A549 (cell line): ENCODE data around the gene SASH1. TPM values are rescaled to one million over a fixed set of nuclear protein-coding genes. Genes with fewer than 3 reads are reported as not detected.

ENCODE experiments used
- ATAC-seq, 2 experiments: fragments of 200-7000 bp in 1 of 2; fragments of >200 bp in 1 of 2; cut with Nextera tagmentation in 1 of 2; cut with Tn5 transposase in 1 of 2; 3 replicates each; pipeline versions ENCODE4 v1.8.0 to v1.9.1; 2018 to 2020; ENCODE audit warnings: mild to moderate bottlenecking in 1 of 2, moderate library complexity in 1 of 2
- CTCF ChIA-PET: fragments of 300-600 bp; sonication (Branson Sonifier 250); formaldehyde crosslinking; extraction: SDS; loops from one replicate; lab custom pipeline; 2021; ENCODE audit warnings: antibody characterized with exemption, inconsistent platforms; lab: Yijun Ruan, JAX
- POLR2A ChIA-PET: fragments of 350-600 bp; formaldehyde crosslinking; extraction: SDS; loops from one replicate; lab custom pipeline; 2021; ENCODE audit warnings: antibody characterized with exemption, inconsistent platforms; lab: Yijun Ruan, JAX
- DNase-seq, 2 experiments: peaks; one replicate each; pipeline versions ENCODE4 v3.0.0 to v3.0.0-alpha.2; 2011 to 2016; ENCODE audit warnings: low read depth in 1 of 2, low spot score in 1 of 2
- FAIRE-seq: peaks from 2 replicates; lab custom pipeline; 2011; peaks lifted over from hg19 to GRCh38; lab: Jason Lieb, UNC
- H3K27ac ChIP-seq, 2 experiments: fragments of >200 bp; sonication (Bioruptor Twin); formaldehyde crosslinking; 3 replicates each; pipeline ENCODE4 v1.5.1; 2016 to 2017
- H3K4me1 ChIP-seq: fragments of >200 bp; sonication (Bioruptor Twin); formaldehyde crosslinking; 3 replicates; pipeline ENCODE4 v1.6.1; 2016
- H3K4me2 ChIP-seq: fragments of >200 bp; sonication (Bioruptor Twin); formaldehyde crosslinking; 3 replicates; pipeline ENCODE4 v1.6.1; 2016
- H3K4me3 ChIP-seq: fragments of >200 bp; sonication (Bioruptor Twin); formaldehyde crosslinking; 3 replicates; pipeline ENCODE4 v1.5.1; 2016
- H3K9me3 ChIP-seq: fragments of >200 bp; sonication (Bioruptor Twin); formaldehyde crosslinking; 3 replicates; pipeline ENCODE4 v1.6.1; 2016
- CBX8 ChIP-seq: fragments of 200-600 bp; sonication (generic); IDR thresholded peaks from 2 replicates; pipeline ENCODE4 v1.6.1; 2016
- CHD2 ChIP-seq: fragments of 150-350 bp; IDR thresholded peaks from 2 replicates; pipeline ENCODE4 v1.6.1; 2014; ENCODE audit warnings: low read length; ENCODE audit not compliant: partially characterized antibody
- FOSB ChIP-seq: fragments of 250-450 bp; sonication (Bioruptor Pico); IDR thresholded peaks from 2 replicates; pipeline ENCODE4 v1.5.0; 2020; ENCODE audit warnings: mild to moderate bottlenecking, moderate library complexity
- FOSL2 ChIP-seq, 2 experiments: fragments of 450-650 bp in 1 of 2; fragments of >200 bp in 1 of 2; sonication (Bioruptor Twin) in 1 of 2; formaldehyde crosslinking; IDR thresholded peaks; 2 replicates each; pipeline versions ENCODE4 v1.5.0 to v1.6.1; 2016 to 2020; ENCODE audit warnings: mild to moderate bottlenecking in 1 of 2, moderate library complexity in 1 of 2
- FOXS1 ChIP-seq: fragments of 250-450 bp; sonication (Bioruptor Pico); IDR thresholded peaks from 2 replicates; pipeline ENCODE4 v1.5.0; 2020; ENCODE audit warnings: mild to moderate bottlenecking, moderate library complexity
- HOXA7 ChIP-seq: fragments of 250-450 bp; sonication (Bioruptor Pico); IDR thresholded peaks from 2 replicates; pipeline ENCODE4 v1.5.0; 2020; ENCODE audit warnings: mild to moderate bottlenecking, moderate library complexity
- MYC ChIP-seq: IDR thresholded peaks from 2 replicates; pipeline ENCODE4 v1.6.1; 2012; ENCODE audit warnings: mild to moderate bottlenecking, inconsistent platforms, low read length, improper control_type of control experiment, borderline replicate concordance
- PHF8 ChIP-seq: fragments of 200-600 bp; sonication (generic); IDR thresholded peaks from 2 replicates; pipeline ENCODE4 v1.6.1; 2016; ENCODE audit warnings: low read depth, mild to moderate bottlenecking, antibody characterized with exemption, moderate library complexity, borderline replicate concordance
- POLR2A ChIP-seq: IDR thresholded peaks from 2 replicates; pipeline ENCODE4 v1.6.1; 2012; ENCODE audit warnings: mild to moderate bottlenecking, low read length
- POLR2AphosphoS2 ChIP-seq: conservative IDR thresholded peaks from 2 replicates; pipeline ENCODE4 v1.6.1; 2012; ENCODE audit warnings: low read length, improper control_type of control experiment, inconsistent platforms
- RARB ChIP-seq: fragments of 250-450 bp; sonication (Bioruptor Pico); IDR thresholded peaks from 2 replicates; pipeline ENCODE4 v1.8.0; 2021; ENCODE audit warnings: mild to moderate bottlenecking, moderate library complexity
- RCOR1 ChIP-seq: fragments of 150-350 bp; IDR thresholded peaks from 2 replicates; pipeline ENCODE4 v1.6.1; 2014; ENCODE audit warnings: antibody characterized with exemption, low read length, low read depth
- RNF2 ChIP-seq: fragments of 200-600 bp; sonication (generic); IDR thresholded peaks from 2 replicates; pipeline ENCODE4 v1.6.1; 2016; ENCODE audit warnings: low read depth, mild to moderate bottlenecking, antibody characterized with exemption, moderate library complexity, borderline replicate concordance
- SMC3 ChIP-seq: fragments of >200 bp; sonication (Bioruptor Twin); formaldehyde crosslinking; IDR thresholded peaks from 3 replicates; pipeline ENCODE4 v1.6.1; 2018; ENCODE audit warnings: inconsistent platforms
- ZC3H11A ChIP-seq: fragments of 450-650 bp; IDR thresholded peaks from 2 replicates; pipeline ENCODE4 v1.6.1; 2014; ENCODE audit warnings: antibody characterized with exemption, mild to moderate bottlenecking
- WGBS: methylation state at CpG from one replicate; pipeline ENCODE4 v1.1.6; 2017; ENCODE audit errors: missing lambda C conversion rate; 5-methylcytosine and 5-hydroxymethylcytosine counted together
- polyA plus RNA-seq, 4 experiments: library from polyadenylated mRNA; depleted of rRNA in 3 of 4; stranded (reverse); fragments of >200 nt; fragmentation: RNase III in 1 of 4; extraction: RNeasy Plus Mini Kit Qiagen cat#74134 plus additional on column Dnase treatment in 1 of 4; gene quantifications; 2 replicates in 3 of 4; 3 replicates in 1 of 4; pipeline ENCODE4 v1.2.3, GENCODE V29; 2011 to 2017
- TF ChIP-seq, protein P1 (sequence below): fragments of 200-600 bp; sonication (generic); IDR thresholded peaks from 2 replicates; pipeline ENCODE4 v1.6.1; 2016; ENCODE audit warnings: antibody characterized with exemption, mild to moderate bottlenecking, moderate library complexity
- TF ChIP-seq, protein P2 (sequence below): fragments of >200 bp; sonication (Bioruptor Twin); formaldehyde crosslinking; IDR thresholded peaks from 2 replicates; pipeline ENCODE4 v1.6.1; 2016
- TF ChIP-seq, protein P3 (sequence below): fragments of 450-650 bp; IDR thresholded peaks from 2 replicates; pipeline ENCODE4 v1.6.1; 2014; ENCODE audit warnings: antibody characterized with exemption
- TF ChIP-seq, protein P4 (sequence below): fragments of >200 bp; sonication (Bioruptor Twin); formaldehyde crosslinking; IDR thresholded peaks from 3 replicates; pipeline ENCODE4 v1.5.1; 2016

SASH1 gene
- polyA plus RNA-seq, 2 of the 4 experiments (the other 2 are of a cell fraction): 2.5 to 3.0 TPM

DNA sequence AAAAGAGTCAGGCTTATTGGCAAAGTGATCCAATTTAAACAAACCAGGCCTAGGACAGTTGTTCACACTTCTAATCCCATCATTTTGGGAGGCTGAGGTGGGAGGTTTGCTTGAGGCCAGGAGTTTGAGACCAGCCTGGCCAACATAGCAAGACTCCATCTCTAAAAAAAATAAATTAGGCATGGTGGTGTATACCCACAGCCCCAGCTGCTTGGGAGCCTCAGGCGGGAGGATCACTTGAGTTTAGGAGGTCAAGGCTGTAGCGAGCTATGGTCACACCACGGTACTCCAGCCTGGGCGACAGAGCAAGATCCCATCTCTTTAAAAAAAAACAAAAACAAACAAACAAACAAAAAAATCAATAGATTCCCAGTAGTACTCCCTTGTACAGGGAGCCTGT lies 86.8 kb downstream of the SASH1 start:
- FAIRE-seq: no peak
- Histone ChIP-seq H3K4me3 (no peak overlapping the region), H3K4me2 (no peak overlapping the region), H3K4me1 (no peaks in the 10 kb centered on the region), H3K27ac (no peak overlapping the region), H3K9me3 (no peaks in the 10 kb centered on the region)
- WGBS: 95% methylated on average over 4 of the region's 4 CpGs
- TF ChIP-seq, protein P1, sequence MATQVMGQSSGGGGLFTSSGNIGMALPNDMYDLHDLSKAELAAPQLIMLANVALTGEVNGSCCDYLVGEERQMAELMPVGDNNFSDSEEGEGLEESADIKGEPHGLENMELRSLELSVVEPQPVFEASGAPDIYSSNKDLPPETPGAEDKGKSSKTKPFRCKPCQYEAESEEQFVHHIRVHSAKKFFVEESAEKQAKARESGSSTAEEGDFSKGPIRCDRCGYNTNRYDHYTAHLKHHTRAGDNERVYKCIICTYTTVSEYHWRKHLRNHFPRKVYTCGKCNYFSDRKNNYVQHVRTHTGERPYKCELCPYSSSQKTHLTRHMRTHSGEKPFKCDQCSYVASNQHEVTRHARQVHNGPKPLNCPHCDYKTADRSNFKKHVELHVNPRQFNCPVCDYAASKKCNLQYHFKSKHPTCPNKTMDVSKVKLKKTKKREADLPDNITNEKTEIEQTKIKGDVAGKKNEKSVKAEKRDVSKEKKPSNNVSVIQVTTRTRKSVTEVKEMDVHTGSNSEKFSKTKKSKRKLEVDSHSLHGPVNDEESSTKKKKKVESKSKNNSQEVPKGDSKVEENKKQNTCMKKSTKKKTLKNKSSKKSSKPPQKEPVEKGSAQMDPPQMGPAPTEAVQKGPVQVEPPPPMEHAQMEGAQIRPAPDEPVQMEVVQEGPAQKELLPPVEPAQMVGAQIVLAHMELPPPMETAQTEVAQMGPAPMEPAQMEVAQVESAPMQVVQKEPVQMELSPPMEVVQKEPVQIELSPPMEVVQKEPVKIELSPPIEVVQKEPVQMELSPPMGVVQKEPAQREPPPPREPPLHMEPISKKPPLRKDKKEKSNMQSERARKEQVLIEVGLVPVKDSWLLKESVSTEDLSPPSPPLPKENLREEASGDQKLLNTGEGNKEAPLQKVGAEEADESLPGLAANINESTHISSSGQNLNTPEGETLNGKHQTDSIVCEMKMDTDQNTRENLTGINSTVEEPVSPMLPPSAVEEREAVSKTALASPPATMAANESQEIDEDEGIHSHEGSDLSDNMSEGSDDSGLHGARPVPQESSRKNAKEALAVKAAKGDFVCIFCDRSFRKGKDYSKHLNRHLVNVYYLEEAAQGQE: no peak
- TF ChIP-seq ZC3H11A: no peak
- no peak for TF ChIP-seq FOXS1 (CRISPR knock-in tag)
- no peak for TF ChIP-seq HOXA7 (CRISPR knock-in tag)
- no peak for TF ChIP-seq POLR2AphosphoS2
- TF ChIP-seq PHF8: no peak
- TF ChIP-seq MYC: no peak
- TF ChIP-seq POLR2A: no peak
- TF ChIP-seq SMC3: no peak
- TF ChIP-seq RARB (CRISPR knock-in tag): no peak
- TF ChIP-seq, protein P2, sequence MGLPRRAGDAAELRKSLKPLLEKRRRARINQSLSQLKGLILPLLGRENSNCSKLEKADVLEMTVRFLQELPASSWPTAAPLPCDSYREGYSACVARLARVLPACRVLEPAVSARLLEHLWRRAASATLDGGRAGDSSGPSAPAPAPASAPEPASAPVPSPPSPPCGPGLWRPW: no peak
- no peak for TF ChIP-seq RNF2
- POLR2A ChIA-PET: no interaction called here
- CTCF ChIA-PET: no interaction called here
- DNase-seq: no peak
- ATAC-seq: no peak

DNA sequence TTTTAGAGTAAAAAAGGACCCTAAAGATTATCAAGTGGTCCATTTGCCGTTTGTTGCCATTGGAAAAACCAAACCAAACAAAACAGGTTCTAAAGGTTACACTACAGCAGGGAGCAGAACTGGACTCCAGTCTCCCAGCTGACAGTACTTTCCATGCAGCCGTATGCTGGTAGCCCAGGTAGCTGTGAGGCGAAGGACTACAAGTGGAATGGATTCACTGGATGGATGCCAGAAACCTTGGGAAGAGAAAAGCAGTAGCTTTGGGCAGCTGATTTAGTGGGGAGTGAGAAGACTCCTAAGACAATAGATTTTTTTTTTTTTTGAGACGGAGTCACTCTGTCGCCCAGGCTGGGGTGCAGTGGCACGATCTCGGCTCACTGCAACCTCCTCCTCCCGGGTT lies 88.3 kb downstream of the SASH1 start:
- 83% methylated on average over 8 of the region's 8 CpGs for WGBS
- POLR2A ChIA-PET: no interaction called here
- ATAC-seq: no peak

More for the DNA sequence above, 88.3 kb downstream of the SASH1 start:
- Histone ChIP-seq H3K4me2 (no peak overlapping the region), H3K4me3 (no peak overlapping the region), H3K4me1 (peaks cover 5% of the 10 kb centered on the region; the same call in 1 of the 3 replicates)
- no peak for DNase-seq
- FAIRE-seq: no peak
- TF ChIP-seq CBX8 (no peak), PHF8 (no peak), FOSB (CRISPR knock-in tag) (no peak), FOSL2 (IDR thresholded peaks at IDR 0.05) (no peak), FOSL2 (CRISPR knock-in tag; IDR thresholded peaks at IDR 0.05) (no peak), SMC3 (no peak), RARB (CRISPR knock-in tag) (no peak), RCOR1 (no peak), CHD2 (no peak)
- TF ChIP-seq, protein P3, sequence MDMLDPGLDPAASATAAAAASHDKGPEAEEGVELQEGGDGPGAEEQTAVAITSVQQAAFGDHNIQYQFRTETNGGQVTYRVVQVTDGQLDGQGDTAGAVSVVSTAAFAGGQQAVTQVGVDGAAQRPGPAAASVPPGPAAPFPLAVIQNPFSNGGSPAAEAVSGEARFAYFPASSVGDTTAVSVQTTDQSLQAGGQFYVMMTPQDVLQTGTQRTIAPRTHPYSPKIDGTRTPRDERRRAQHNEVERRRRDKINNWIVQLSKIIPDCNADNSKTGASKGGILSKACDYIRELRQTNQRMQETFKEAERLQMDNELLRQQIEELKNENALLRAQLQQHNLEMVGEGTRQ: no peak
- TF ChIP-seq, protein P4, sequence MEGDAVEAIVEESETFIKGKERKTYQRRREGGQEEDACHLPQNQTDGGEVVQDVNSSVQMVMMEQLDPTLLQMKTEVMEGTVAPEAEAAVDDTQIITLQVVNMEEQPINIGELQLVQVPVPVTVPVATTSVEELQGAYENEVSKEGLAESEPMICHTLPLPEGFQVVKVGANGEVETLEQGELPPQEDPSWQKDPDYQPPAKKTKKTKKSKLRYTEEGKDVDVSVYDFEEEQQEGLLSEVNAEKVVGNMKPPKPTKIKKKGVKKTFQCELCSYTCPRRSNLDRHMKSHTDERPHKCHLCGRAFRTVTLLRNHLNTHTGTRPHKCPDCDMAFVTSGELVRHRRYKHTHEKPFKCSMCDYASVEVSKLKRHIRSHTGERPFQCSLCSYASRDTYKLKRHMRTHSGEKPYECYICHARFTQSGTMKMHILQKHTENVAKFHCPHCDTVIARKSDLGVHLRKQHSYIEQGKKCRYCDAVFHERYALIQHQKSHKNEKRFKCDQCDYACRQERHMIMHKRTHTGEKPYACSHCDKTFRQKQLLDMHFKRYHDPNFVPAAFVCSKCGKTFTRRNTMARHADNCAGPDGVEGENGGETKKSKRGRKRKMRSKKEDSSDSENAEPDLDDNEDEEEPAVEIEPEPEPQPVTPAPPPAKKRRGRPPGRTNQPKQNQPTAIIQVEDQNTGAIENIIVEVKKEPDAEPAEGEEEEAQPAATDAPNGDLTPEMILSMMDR: no peak
- TF ChIP-seq, all 56 proteins: peak for 0
- Histone ChIP-seq H3K9me3 (no peaks in the 10 kb centered on the region), H3K27ac (no peak overlapping the region)
- CTCF ChIA-PET: interaction anchor here (0.6 kb wide), 1 partner anchor 869 kb away, joined by 3 read pairs; no protein-coding TSS in a partner anchor
